Liver (tissue), 3 donors: ENCODE measurements around the gene APBA1.

Source experiments
- CTCF ChIP-seq: fragments of 150-350 bp; IDR thresholded peaks from 2 replicates; pipeline ENCODE4 v1.5.1; 2017; ENCODE audit warnings: improper control_type of control experiment, low read depth, low read length; ENCODE audit not compliant: missing input control
- FOXA1 ChIP-seq: IDR thresholded peaks from 2 replicates; pipeline ENCODE4 v1.6.1; 2016; ENCODE audit warnings: antibody characterized with exemption
- GABPA ChIP-seq, 2 donors: IDR thresholded peaks in 1 of 2; conservative IDR thresholded peaks in 1 of 2; 2 replicates each; pipeline ENCODE4 v1.6.1; 2016; ENCODE audit warnings: antibody characterized with exemption in 2 of 2, mild to moderate bottlenecking in 1 of 2, moderate library complexity in 1 of 2
- JUND ChIP-seq, 2 donors: IDR thresholded peaks; 2 replicates each; pipeline ENCODE4 v1.6.1; 2016; ENCODE audit warnings: antibody characterized with exemption in 2 of 2
- MAX ChIP-seq: IDR thresholded peaks from 2 replicates; pipeline ENCODE4 v1.6.1; 2016; ENCODE audit warnings: antibody characterized with exemption
- RAD21 ChIP-seq, 2 donors: IDR thresholded peaks; 2 replicates each; pipeline ENCODE4 v1.6.1; 2016; ENCODE audit warnings: antibody characterized with exemption in 2 of 2, mild to moderate bottlenecking in 2 of 2
- REST ChIP-seq: IDR thresholded peaks from 2 replicates; pipeline ENCODE4 v1.6.1; 2016; ENCODE audit warnings: antibody characterized with exemption, mild to moderate bottlenecking
- SP1 ChIP-seq: IDR thresholded peaks from 2 replicates; pipeline ENCODE4 v1.6.1; 2018; ENCODE audit warnings: antibody characterized with exemption, mild to moderate bottlenecking
- YY1 ChIP-seq: IDR thresholded peaks from 2 replicates; pipeline ENCODE4 v1.6.1; 2016; ENCODE audit warnings: antibody characterized with exemption, mild to moderate bottlenecking
- ZBTB33 ChIP-seq: IDR thresholded peaks from 2 replicates; pipeline ENCODE4 v1.6.1; 2016; ENCODE audit warnings: antibody characterized with exemption
- donor health status: healthy.
- donor health status: healthy.

DNA sequence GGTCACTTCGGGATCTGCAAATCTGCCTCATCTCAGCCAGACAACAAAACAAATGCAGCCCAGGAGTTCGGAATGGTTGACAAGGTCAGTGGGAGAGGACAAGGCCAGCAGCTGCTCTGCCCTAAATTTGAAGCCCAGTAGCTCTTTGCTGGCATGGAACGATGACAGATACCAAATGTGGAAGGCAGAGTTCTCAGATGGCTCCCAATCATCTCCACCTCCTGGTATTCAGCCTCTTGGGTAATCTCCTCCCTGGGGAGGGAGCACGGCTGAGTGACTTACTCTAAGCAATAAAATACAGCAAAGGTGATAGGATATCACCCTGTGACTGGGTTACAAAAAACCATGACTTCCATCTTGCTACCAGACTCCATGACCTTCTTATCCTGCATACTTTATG lies 174.4 kb downstream of the APBA1 start:
- TF ChIP-seq CTCF (no peak), SP1 (no peak), GABPA (IDR thresholded peaks at IDR 0.05 in 1 of 2, conservative IDR thresholded peaks at IDR 0.05 in 1 of 2) (no peak), ZBTB33 (no peak), FOXA1 (no peak), MAX (no peak), JUND (IDR thresholded peaks at IDR 0.05) (no peak), REST (no peak), RAD21 (IDR thresholded peaks at IDR 0.05) (no peak), YY1 (no peak)
